GM23338 (cell line): ENCODE results near the gene NKX2-1.

ENCODE experiments used
- CREB1 ChIP-seq: fragments of 250-450 bp; sonication (Bioruptor Pico); IDR thresholded peaks from 2 replicates; pipeline ENCODE4 v1.5.0; 2020; ENCODE audit warnings: low read depth, mild to moderate bottlenecking, moderate library complexity
- CTCF ChIP-seq, 2 experiments: fragments of 200-600 bp in 1 of 2; sonication (generic) in 1 of 2; conservative IDR thresholded peaks; 2 replicates each; pipeline versions ENCODE4 v1.5.1 to v1.6.1; 2016 to 2017; ENCODE audit warnings: antibody characterized with exemption in 2 of 2, low read depth in 2 of 2, mild to moderate bottlenecking in 2 of 2, moderate library complexity in 1 of 2
- ETS1 ChIP-seq: IDR thresholded peaks from 2 replicates; pipeline ENCODE4 v1.6.1; 2016; ENCODE audit warnings: antibody characterized with exemption
- EZH2 ChIP-seq: fragments of 200-600 bp; sonication (generic); IDR thresholded peaks from one replicate; pipeline ENCODE4 v1.8.0; 2017; ENCODE audit warnings: antibody characterized with exemption, mild to moderate bottlenecking, low read depth; ENCODE audit not compliant: unreplicated experiment
- EZH2phosphoT487 ChIP-seq: fragments of 200-600 bp; sonication (generic); IDR thresholded peaks from one replicate; pipeline ENCODE4 v1.8.1; 2018; ENCODE audit warnings: antibody characterized with exemption; ENCODE audit not compliant: unreplicated experiment
- JUNB ChIP-seq: IDR thresholded peaks from one replicate; pipeline ENCODE4 v1.6.1; 2016; ENCODE audit warnings: antibody characterized with exemption; ENCODE audit not compliant: unreplicated experiment
- NANOG ChIP-seq: IDR thresholded peaks from 2 replicates; pipeline ENCODE4 v1.6.1; 2016; ENCODE audit warnings: antibody characterized with exemption, borderline replicate concordance
- POLR2AphosphoS5 ChIP-seq: IDR thresholded peaks from 2 replicates; pipeline ENCODE4 v1.6.1; 2016; ENCODE audit warnings: antibody characterized with exemption, low read depth
- STAT1 ChIP-seq: IDR thresholded peaks from one replicate; pipeline ENCODE4 v1.6.1; 2016; ENCODE audit warnings: antibody characterized with exemption; ENCODE audit not compliant: unreplicated experiment
- ZNF114 ChIP-seq: fragments of 250-450 bp; sonication (Bioruptor Pico); IDR thresholded peaks from 2 replicates; pipeline ENCODE4 v1.5.0; 2020; ENCODE audit warnings: mild to moderate bottlenecking, moderate library complexity
- ZNF331 ChIP-seq: fragments of 250-450 bp; sonication (Bioruptor Pico); IDR thresholded peaks from 2 replicates; pipeline ENCODE4 v1.5.0; 2020; ENCODE audit warnings: low read depth, mild to moderate bottlenecking, moderate library complexity
- TF ChIP-seq, protein P1 (sequence below): IDR thresholded peaks from one replicate; pipeline ENCODE4 v1.6.1; 2018; ENCODE audit warnings: antibody characterized with exemption; ENCODE audit not compliant: unreplicated experiment

GRCh38 chr14:36516719-36517241, 3.3 kb downstream of the NKX2-1 start:
- TF ChIP-seq EZH2 (peak; percentile 100), CTCF (conservative IDR thresholded peaks at IDR 0.05; ENCODE audit: low read depth in 2 of 2) (no peak), POLR2AphosphoS5 (no peak), CREB1 (CRISPR knock-in tag) (no peak), EZH2phosphoT487 (no peak), ZNF331 (CRISPR knock-in tag) (no peak), ETS1 (no peak), ZNF114 (CRISPR knock-in tag) (no peak), JUNB (no peak), STAT1 (no peak), NANOG (no peak)
- TF ChIP-seq, protein P1, sequence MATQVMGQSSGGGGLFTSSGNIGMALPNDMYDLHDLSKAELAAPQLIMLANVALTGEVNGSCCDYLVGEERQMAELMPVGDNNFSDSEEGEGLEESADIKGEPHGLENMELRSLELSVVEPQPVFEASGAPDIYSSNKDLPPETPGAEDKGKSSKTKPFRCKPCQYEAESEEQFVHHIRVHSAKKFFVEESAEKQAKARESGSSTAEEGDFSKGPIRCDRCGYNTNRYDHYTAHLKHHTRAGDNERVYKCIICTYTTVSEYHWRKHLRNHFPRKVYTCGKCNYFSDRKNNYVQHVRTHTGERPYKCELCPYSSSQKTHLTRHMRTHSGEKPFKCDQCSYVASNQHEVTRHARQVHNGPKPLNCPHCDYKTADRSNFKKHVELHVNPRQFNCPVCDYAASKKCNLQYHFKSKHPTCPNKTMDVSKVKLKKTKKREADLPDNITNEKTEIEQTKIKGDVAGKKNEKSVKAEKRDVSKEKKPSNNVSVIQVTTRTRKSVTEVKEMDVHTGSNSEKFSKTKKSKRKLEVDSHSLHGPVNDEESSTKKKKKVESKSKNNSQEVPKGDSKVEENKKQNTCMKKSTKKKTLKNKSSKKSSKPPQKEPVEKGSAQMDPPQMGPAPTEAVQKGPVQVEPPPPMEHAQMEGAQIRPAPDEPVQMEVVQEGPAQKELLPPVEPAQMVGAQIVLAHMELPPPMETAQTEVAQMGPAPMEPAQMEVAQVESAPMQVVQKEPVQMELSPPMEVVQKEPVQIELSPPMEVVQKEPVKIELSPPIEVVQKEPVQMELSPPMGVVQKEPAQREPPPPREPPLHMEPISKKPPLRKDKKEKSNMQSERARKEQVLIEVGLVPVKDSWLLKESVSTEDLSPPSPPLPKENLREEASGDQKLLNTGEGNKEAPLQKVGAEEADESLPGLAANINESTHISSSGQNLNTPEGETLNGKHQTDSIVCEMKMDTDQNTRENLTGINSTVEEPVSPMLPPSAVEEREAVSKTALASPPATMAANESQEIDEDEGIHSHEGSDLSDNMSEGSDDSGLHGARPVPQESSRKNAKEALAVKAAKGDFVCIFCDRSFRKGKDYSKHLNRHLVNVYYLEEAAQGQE = no peak
